ENCODE data around the gene BARX2.

The BARX2 gene

GRCh38 chr11:129425214-129425613, 49.6 kb downstream of the BARX2 start:
- Histone ChIP-seq H3K4me3 (ENCODE audit: low read depth, low read length) (no peak overlapping the region), H3K36me3 (no peaks in the 10 kb centered on the region), H3K9me3 (no peaks in the 10 kb centered on the region), H3K4me1 (no peaks in the 10 kb centered on the region), H3K27me3 (no peaks in the 10 kb centered on the region)
- no peak for DNase-seq
- TF ChIP-seq CTCF (IDR thresholded peaks at IDR 0.05; ENCODE audit: low read depth, low read length), result no peak

GRCh38 chr11:129426038-129426437, 50.4 kb downstream of the BARX2 start:
- Histone ChIP-seq H3K4me3 (ENCODE audit: low read depth, low read length) (no peak overlapping the region), H3K4me1 (no peaks in the 10 kb centered on the region), H3K36me3 (no peaks in the 10 kb centered on the region), H3K27me3 (no peaks in the 10 kb centered on the region), H3K9me3 (no peaks in the 10 kb centered on the region)
- TF ChIP-seq CTCF (IDR thresholded peaks at IDR 0.05; ENCODE audit: low read depth, low read length), result no peak
- DNase-seq, result no peak

GRCh38 chr11:129426776-129427175, 51.1 kb downstream of the BARX2 start:
- no peak for TF ChIP-seq CTCF (IDR thresholded peaks at IDR 0.05; ENCODE audit: low read depth, low read length)
- H3K4me1 ChIP-seq, result no peaks in the 10 kb centered on the region
- no peak for DNase-seq
- no peaks in the 10 kb centered on the region for H3K36me3 ChIP-seq
- no peaks in the 10 kb centered on the region for H3K9me3 ChIP-seq
- no peaks in the 10 kb centered on the region for H3K27me3 ChIP-seq
- H3K4me3 ChIP-seq (ENCODE audit: low read depth, low read length), result no peak overlapping the region

- TF ChIP-seq CTCF (IDR thresholded peaks at IDR 0.05; ENCODE audit: low read depth, low read length), result no peak
- no peaks in the 10 kb centered on the region for H3K36me3 ChIP-seq
- no peaks in the 10 kb centered on the region for H3K9me3 ChIP-seq
- no peaks in the 10 kb centered on the region for H3K4me1 ChIP-seq
- no peak for DNase-seq
- H3K27me3 ChIP-seq, result no peaks in the 10 kb centered on the region
- H3K4me3 ChIP-seq (ENCODE audit: low read depth, low read length), result no peak overlapping the region
These were observed 51.7 kb downstream of the BARX2 start for GRCh38 chr11:129427376-129427775.

GRCh38 chr11:129427816-129428406, 52.3 kb downstream of the BARX2 start:
- no peak for TF ChIP-seq CTCF (IDR thresholded peaks at IDR 0.05; ENCODE audit: low read depth, low read length)
- no peaks in the 10 kb centered on the region for H3K4me1 ChIP-seq
- H3K36me3 ChIP-seq, result no peaks in the 10 kb centered on the region

GRCh38 chr11:129428557-129428956, 52.9 kb downstream of the BARX2 start:
- no peak for TF ChIP-seq CTCF (IDR thresholded peaks at IDR 0.05; ENCODE audit: low read depth, low read length)
- H3K9me3 ChIP-seq, result no peaks in the 10 kb centered on the region
- no peaks in the 10 kb centered on the region for H3K36me3 ChIP-seq
- no peak overlapping the region for H3K4me3 ChIP-seq (ENCODE audit: low read depth, low read length)
- DNase-seq, result no peak
- H3K27me3 ChIP-seq, result no peaks in the 10 kb centered on the region
- no peaks in the 10 kb centered on the region for H3K4me1 ChIP-seq

More at GRCh38 chr11:129427816-129428406, 52.3 kb downstream of the BARX2 start:
- Histone ChIP-seq H3K9me3 (no peaks in the 10 kb centered on the region), H3K4me3 (ENCODE audit: low read depth, low read length) (no peak overlapping the region), H3K27me3 (no peaks in the 10 kb centered on the region)
- no peak for DNase-seq

All from BE2C (cell line).